Measurements from ENCODE around the gene GNPTG.

Gene GNPTG

DNA sequence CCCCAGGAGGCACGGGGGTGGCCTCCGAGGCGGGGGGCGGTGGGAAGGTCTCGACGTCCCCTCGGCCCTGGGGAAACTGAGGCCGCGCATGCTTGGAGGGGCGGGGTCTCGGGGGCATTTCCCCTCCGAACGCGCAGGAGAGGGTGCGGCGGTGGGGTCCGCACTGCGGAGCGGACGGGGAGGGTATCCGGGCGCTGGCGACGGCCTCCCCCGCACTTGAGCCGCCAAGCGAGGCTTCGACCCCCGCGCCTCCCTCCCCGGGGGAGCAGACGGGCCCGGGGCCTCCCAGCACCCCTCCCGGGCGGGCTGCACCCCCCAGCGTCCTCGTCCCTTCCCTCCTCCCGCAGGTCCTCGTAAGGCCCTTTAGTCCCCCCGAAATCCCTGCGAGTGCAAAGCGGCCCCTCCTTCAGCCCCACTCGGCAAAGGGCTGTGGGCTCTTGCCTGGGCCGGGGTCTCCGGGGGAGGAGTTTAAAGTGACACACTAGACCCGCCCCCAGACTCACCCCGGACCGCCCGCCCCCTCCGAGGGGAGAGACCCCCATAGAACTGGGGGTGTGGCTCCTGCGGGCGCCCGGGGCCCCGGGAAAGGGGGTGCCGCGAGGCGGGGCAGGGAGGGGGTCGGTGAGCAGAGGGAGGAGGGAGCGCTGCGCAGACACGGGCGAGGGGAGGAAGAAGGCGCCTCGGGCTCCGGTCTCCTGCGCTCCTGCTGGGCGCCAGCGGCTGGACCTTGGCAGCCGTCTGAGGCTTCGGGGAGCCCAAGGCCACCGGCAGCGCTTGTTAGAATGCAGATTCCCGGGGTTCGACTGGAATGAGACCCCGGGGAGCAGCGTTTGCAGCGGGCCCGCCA is 17.7 kb upstream of the GNPTG start:
- no peak for DNase-seq

DNA sequence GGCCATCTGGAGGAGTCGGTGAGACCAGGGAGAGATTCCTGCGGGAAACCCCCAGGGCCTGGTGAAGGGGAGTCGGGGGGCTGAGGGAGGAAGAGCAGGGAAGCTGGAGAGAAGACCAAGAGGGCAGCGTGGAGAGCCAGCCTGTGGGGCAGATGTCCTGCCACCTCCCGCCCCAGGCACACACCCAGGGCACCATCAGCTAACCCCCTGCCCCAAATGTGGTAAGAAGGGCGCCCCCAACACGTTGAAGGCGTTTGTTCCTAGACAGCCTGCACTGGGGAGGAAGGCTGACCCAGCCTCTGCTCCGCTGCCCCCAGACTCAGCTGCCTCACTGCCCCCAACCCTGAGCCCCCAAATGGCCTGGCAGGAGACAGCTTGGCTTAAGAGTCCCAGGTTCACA is 17.0 kb upstream of the GNPTG start:
- no peak for DNase-seq

DNA sequence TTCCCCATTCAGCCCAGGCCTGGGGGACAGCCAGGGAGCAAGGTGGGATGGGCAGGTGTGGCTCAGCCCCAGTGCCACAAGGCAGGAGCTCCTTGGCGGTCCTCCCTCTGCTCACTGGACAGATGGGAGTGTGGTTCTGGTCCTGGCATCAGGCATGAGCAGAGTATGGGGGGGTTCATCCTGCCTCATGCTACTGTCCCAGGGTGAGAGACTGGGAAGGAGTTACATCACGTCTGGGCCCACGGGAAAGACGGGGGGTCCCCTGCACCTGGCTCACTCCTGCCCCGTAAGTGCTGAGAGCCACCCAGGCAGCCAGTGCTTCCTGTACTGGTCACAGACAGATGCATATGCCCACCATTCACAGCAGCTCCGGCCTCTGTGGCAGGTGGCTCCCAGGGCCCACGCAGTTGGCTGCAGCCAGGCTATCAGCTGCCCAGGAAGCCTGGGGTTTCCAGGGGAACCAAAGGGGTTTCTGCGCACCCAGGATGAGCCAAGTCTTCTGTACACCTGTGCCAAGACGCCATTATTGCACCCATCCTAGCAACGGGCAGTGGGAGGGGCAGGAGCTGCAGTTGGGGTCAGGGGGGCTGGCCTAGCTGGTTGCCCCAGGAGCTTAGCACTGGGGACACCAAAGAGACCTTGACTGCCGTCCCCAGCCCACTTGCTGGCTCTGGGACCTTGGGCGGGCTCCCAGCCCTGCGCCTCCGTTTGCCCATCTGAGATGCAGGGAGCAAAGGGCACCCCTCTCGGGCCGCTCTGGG is 16.3 kb upstream of the GNPTG start:
- DNase-seq, result no peak

DNA sequence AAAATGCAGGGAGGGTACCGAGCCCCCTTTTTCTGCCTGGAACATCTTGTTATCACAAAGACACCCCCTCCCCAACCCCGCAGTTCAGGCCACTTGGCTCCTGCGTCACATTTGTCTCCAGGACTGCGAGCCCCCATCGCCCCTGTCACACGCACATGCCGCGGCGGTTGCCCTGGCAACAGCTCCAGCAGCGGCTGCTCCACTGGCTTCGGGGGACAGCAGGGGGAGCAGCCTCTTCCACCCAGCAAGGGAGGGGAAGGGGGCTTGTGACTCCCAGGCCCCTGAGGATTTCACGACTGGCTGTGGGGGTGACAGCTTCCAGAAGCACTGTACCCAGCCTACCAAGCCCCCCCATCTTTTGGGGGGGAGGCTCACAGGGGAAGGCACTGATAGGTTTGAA is 15.7 kb upstream of the GNPTG start:
- DNase-seq, result no peak

DNA sequence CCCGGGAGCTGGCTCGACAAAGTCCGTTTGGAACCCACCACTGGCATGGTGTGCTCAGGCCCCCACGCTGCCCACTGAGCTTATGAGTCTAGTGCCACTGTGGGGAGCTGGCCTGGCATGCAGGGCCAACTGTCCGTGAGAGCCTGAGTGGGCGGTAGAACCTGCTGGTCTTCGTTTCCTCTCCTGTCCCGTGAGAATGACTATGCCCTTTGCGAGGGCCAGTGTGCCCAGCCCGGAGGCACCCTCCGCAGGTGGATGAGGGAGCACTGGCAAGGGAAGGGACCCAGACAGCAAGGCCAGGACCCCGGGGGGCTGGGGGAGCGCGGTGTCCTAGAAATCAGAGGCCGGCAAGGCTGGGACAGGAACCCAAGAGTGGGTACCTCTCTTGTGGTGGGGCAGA is 15.1 kb upstream of the GNPTG start:
- peak in 1 of 2 donors; percentile 23 for DNase-seq

DNA sequence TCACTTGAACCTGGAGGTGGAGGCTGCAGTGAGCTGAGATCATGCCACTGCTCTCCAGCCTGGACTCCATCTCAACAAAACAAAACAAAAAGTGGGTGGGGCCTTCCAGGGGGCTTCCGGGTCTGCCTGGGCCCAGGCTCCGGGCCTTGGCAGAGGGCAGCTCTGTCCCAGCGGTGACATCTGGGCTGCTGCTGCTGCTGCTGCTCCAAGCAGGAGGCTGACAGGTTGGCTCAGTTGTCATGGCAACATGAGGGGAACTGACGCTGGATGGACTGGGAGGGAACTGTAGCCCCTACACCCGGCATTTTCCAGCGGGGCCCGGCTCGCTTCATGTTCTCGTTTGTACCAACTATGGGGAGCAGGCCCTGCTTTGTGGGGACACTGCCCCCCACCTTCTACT is 14.2 kb upstream of the GNPTG start:
- no peak for DNase-seq

DNA sequence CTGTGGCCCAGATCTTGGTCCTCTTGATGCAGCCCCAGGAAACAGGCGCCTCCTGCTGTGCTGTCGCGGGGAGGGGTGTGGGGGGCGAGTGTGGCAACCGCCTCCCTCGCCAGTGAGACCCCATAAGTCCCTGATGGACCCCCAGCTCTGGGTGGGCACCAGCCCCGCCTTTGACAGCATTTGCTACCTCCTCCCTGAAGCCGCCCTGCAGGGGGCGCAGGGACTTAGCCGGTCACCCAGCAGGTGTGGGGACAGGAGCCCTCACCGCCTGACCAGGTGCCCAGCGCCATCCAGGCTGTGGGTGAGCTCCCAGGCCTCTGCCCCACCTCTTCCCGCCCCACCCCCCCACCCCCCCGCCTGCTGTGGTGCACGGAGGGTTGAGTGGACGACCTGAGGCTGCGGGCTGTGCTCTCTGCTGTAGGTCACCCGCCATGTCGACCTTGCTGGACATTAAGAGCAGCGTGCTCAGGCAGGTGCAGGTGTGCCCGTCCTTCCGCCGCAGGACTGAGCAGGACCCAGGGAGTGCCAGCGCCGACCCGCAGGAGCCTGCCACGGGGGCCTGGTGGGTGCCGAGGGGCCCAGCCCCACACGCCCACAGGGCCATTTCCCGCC is 13.5 kb upstream of the GNPTG start:
- no peak for DNase-seq

DNA sequence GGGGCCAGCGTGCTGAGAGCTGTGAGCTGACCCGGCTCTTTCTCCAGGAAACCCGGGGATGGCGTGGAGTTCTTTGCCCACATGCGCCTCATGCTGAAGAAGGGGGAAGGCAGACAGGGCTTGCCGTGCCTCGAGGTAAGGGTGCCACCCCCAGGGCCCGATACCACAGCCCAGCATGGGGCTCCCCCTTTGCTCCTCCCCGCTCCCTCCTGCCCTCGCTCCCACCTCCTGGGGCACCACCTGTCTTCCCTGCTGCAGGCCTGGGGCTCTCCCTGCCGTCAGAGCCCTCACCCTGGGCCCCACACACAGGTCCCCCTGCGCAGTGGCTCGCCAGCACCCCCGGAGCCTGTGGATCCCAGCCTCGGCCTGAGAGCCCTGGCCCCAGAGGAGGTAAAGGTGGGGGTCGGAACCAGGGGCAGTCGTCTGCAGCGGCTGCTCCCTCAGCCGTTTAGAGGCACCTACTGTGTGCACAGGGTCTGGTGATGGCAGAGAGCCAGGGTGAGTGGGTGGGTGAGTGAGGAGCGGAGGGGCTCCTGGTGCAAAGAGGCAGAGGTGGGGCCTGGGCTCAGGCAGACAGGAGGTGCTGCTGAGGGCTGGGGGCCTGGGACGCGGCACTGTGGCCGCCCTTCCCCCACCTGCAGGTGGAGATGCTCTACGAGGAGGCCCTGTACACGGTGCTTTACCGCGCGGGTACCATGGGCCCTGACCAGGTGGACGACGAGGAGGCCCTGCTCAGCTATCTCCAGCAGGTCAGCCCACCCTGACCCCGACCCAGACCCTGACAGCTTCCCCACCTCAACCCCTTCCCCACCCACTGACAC is 12.7 kb upstream of the GNPTG start:
- DNase-seq, result no peak

DNA sequence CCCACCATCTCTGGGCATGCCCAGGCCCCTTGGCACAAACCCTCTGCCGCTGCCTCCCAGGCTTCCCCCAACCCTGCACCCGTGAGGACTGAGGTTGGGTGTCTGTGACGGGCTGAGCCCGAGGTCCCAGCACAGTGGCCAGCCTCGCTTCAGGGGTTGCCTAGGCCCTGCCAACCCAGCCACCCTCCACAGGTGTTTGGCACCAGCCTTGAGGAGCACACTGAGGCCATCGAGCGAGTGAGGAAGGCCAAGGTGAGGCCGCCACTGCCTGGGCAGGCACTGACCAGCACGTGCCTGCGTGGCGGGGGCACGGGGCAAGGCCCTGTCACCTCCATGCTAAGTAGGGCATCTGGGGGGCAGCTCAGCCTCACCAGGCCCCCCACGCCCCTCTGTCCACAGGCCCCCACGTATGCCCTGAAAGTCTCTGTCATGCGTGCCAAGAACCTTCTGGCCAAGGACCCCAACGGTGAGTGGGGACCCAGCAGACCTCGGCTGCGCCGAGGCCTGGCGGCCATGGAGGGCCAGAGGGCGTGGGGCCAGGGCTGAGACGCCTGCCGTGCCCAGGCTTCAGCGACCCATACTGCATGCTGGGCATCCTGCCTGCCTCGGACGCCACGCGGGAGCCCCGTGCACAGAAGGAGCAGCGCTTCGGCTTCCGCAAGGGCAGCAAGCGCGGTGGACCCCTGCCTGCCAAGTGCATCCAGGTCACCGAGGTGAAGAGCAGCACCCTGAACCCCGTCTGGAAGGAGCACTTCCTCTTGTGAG is 10.8 kb upstream of the GNPTG start:
- DNase-seq, result no peak

DNA sequence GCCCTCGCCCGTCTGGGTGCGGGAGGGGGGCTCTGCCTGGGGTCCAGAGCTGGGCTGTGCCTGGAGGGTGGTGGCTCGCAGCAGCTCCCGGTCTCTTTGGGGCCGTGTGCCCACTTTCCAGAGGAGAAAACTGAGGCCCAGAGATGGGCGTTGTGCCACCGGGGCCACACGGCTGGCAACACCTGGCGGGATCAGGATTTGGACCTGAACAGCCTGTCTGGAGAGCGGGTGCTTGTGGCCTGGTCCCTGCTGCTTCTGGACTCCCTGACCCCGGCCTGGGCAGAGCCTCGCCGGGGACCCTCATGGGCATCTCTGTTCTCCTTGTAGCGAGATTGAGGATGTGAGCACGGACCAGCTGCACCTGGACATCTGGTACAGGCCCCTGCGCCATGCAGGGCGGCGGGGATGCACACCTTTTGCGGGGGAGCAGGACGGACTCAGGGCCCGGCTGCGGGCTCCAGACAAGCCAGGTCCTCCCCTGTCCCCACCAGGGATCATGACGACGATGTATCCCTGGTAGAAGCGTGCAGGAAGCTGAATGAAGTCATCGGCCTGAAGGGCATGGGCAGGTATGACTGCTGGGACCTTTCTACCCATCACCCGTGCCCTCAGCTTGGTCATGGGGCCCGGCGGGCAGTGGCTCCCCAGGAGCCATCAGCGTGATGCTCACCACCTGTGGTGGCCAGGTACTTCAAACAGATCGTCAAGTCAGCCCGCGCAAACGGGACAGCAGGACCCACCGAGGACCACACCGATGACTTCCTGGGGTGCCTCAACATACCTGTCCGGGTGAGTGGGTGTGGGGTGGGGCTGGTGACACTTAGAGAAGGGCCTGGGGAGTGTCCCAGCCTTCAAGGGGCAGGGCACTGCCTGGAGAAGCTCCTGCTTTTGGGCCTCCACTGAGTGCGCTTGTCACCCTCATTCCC is 10.0 kb upstream of the GNPTG start:
- no peak for DNase-seq

DNA sequence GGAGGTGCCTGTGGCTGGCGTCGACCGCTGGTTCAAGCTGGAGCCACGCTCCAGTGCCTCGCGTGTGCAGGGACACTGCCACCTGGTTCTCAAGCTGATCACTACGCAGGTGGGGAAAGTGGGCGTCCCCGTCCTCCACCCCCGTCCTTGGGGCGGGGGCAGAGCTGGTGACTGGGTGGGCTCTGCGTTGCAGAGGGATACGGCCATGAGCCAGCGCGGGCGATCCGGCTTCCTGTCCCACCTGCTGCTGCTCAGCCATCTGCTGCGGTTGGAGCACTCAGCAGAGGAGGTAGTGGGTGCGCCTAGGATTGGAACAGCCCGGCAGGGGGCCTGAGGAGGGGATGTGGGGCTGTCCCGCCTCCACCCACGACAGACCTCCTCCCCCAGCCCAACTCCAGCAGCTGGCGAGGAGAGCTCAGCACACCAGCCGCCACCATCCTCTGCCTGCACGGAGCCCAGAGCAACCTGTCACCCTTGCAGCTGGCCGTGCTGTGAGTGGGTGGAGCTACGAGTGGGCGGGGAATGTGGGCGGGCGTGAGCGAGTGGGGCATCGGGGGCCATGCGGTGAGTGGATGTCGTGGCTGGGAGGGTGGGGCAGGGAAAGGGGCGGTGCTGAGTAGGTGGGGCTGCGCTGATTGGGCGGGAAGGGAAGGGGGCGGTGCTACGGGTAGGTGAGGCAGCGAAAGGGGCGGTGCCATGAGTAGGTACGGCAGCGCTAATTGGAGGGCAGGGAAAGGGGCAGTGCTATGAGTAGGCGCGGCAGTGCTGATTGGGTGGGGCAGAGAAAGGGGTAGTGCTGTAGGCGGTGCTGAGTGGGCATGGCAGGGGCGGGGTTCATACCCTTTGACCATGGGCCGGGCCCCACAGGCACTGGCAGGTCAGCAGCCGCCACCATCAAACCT is 9.0 kb upstream of the GNPTG start:
- DNase-seq, result peak; percentile 88 to 95

DNA sequence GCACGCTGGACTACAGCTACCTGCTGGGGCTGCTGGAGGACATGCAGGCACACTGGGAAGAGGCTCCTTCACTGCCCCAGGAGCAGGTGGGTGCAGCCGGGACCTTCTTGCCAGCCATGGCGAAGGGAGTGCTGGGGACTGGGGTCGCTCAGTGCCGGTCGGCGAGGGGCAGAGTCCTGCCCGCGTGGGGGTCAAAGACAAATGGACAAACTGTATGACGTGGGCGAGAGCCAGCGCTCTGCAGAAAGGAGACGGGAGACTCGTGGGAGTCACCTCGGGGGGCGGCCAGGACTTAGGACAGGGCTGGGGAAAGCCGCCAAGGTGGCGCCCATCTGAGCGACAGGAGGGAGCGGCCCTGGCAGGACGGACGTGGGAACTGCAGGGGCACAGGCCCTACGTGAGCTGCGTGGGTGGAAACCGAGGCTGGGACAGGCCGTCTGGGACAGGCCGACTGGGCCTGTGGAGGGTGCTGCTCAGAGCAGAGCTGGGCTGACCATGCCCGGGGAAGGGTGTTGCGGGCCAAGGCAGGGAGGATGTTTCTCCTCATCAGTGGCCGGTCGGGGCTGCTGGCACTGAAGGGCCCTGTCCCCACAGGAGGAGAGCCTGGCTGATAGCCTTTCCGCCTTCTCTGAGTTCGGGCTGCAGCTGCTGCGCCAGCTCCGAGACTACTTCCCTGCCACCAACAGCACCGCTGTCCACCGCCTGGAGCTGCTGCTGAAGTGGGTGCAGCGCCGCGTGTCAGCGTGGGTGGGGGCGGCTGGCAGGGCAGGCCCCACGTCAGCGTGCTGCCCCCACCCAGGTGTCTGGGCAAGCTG is 8.1 kb upstream of the GNPTG start:
- no peak for DNase-seq

DNA sequence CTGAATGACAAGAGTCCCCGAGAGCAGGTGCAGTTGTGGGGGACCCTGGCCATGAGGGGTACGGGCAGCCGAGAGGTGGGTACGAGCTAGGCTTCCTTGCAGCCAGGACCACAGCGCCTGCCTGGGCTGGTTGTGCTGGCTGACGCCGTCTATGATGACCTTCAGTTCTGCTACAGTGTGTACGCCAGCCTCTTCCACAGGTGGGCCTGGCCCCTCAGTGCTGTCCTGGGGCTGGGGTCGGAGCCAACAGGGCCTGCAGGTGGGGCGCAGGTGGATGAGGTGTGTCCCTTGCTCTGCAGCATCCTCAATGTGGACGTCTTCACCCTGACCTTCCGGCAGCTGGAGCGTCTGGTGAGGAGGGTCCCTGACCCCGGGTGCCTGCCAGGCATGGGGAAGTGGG is 7.2 kb upstream of the GNPTG start:
- DNase-seq, result no peak

DNA sequence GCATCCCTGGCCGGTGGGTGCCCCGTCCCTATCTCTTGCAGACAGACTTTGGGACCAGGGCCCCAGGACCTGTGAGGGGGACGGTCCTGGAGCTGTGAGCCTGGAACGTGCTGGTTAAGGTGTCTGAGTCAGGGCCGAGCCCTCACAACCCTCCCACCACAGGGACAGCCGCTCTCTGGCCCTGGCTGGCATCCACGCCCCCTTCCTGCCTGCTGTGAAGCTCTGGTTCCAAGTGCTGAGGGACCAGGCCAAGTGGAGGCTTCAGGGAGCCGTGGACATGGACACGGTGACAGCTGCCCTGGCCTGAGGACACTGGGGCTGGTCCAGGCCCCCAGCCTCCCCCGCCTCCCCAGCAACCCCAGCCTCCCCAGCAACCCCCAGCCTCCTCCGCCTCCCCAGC is 6.6 kb upstream of the GNPTG start:
- no peak for DNase-seq

DNA sequence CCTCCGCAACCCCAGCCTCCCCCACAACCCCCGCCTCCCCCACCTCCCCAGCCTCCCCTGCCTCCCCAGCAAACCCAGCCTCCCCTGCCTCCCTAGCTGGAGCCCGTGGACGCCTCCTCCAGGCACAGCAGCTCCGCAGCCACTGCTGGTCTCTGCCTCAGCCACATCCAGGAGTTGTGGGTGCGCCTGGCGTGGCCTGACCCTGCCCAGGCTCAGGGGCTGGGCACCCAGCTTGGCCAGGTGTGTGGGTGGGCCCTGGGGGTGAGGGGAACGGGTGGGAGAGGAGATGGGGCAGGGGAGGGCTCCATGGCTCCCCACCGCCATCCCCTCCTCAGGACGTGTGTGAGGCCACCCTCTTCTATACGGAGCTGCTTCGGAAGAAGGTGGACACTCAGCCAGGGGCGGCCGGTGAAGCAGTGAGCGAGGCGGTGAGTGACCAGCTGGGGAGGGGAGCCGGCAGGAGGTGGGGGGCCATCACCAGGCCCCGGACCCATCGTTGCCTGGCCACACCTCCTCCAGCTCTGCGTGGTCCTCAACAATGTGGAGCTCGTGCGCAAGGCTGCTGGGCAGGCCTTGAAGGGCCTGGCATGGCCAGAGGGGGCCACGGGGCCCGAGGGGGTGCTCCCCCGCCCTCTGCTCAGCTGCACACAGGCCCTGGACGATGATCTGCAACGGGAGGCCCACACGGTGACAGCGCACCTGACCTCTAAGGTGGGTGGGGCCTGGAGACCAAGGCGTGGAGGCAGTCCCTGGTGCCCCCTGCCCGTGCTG is 5.9 kb upstream of the GNPTG start:
- no peak for DNase-seq

DNA sequence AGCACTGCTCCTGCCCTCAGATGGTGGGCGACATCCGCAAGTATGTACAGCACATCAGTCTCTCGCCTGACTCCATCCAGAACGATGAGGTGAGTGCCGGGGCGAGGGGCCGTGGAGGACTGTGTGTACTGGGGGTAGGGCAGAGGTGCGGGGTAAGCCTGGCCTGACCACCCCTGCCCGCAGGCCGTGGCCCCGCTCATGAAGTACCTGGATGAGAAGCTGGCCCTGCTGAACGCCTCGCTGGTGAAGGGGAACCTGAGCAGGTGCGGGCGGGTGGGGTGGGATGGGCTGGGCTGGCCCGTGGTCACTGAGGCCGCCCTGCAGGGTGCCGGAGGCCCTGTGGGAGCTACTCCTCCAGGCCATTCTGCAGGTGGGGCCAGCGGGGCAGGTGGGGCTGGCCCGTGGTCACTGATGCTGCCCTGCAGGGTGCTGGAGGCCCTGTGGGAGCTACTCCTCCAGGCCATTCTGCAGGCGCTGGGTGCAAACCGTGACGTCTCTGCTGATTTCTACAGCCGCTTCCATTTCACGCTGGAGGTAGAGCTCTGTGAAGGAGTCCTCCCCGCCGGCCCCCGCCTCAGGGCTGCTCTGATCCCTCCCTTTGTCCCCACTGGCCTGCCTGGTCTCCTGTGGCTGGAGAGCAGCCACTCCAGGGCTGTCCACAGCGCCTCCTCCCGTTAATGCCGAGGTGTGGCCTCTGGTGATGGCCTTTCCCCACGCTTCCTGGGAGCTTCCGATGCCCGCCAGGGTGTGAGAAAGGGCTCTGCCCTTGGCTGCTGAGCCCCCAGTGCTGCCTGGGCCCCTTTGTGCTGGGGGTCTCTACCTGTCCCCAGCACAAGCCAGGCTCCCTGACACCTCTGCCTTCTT is 5.1 kb upstream of the GNPTG start:
- DNase-seq, result no peak

DNA sequence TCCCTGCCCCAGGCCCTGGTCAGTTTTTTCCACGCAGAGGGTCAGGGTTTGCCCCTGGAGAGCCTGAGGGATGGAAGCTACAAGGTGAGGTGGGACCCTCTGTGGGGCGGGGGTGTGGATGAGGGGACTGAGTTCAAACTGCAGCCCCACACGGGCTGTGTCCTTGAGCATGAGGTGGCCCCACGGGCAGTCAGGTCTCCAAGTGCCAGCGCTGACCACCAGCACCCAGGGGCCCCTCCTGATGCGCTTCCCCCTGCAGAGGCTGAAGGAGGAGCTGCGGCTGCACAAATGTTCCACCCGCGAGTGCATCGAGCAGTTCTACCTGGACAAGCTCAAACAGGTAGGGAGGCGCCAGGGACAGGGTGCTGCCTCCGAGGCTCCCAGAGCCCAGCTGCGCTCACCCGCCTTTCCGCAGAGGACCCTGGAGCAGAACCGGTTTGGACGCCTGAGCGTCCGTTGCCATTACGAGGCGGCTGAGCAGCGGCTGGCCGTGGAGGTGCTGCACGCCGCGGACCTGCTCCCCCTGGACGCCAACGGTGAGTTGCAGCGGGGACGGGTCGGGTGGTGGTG is 4.4 kb upstream of the GNPTG start:
- no peak for DNase-seq
